Measurements from ENCODE around the gene CCDC47.
"Not testable (repeated sequence)": the region's sequence is repeated elsewhere in the genome, so short reads cannot be mapped to it uniquely, and the experiment has no call there.

Gene CCDC47

GRCh38 chr17:63780928-63781327 is 7.5 kb upstream of the CCDC47 start:
- FAIRE-seq, result no peak

DNA sequence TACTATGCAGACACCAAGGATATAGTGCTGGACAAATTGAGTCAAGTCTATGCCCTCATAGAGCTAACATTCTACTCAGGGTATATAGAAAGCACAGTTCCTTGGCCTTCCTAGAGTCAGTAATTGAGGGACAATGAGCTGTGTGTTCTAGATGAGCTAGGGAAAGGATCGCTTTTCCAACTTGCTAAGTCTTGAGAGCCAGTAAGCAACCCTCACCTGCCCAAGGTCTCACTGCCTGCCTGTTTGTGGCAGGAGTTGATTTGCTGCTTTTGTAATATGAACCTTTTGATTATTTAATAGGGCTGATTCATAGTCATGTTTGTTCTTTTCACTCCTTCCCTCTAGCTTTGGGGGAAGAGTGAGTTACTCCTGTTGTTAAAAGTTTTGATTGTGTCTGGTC is 7.1 kb upstream of the CCDC47 start:
- no peak for FAIRE-seq

- FAIRE-seq, result no peak
These were observed 2.0 kb upstream of the CCDC47 start for GRCh38 chr17:63775420-63775819.

- FAIRE-seq, result no peak
These were observed 1.5 kb upstream of the CCDC47 start for GRCh38 chr17:63774969-63775265.

DNA sequence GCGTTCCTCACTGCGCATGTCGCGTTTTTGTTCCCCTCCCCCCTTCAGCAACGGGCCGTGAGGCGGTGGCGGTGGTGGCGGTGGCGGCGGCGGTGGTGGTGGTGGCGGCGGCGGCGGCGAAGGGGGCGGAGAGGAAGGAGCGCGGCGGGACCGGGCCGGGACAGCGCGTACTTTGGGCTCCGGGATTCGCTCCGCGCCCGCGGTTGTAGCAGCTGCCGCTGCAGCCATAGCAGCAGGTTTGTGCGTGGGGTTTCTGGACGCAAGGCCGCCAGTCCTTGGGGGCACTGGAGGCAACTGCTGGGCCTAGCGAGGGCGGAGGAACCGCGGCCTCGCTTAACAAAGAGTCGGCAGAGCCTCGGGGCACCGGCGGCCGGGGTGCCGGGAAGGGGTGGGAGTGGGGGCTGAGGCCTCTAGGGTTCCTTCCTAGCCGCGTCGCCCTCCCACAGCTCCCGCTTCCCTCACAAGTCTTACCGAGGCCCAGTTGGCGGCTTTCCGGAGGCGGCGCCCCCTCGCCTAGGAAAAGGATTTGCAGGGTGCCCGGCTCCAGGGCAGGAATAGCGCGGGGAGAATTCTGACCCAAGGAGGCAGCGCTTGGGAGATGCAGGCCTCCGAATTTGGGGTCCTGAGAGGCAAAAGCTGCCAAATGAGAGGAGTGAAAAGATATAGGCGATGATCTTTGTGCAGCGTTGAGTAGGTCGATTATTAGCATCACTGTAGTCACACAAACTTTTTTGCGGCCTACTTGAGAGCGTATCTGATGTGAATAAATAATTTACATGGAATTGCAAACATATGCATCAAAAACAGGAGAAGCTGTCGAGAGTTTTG is 958 bp upstream of the CCDC47 start, which contains the start of gene DDX42:
Gene DDX42, plus strand, starts transcription at position 30 of the 828 bp plus-strand sequence. CDS start 12,880 bp downstream, outside the sequence.
- FAIRE-seq, result no peak

GRCh38 chr17:63772801-63773271 is 561 bp downstream of the CCDC47 start:
- FAIRE-seq, result no peak

DNA sequence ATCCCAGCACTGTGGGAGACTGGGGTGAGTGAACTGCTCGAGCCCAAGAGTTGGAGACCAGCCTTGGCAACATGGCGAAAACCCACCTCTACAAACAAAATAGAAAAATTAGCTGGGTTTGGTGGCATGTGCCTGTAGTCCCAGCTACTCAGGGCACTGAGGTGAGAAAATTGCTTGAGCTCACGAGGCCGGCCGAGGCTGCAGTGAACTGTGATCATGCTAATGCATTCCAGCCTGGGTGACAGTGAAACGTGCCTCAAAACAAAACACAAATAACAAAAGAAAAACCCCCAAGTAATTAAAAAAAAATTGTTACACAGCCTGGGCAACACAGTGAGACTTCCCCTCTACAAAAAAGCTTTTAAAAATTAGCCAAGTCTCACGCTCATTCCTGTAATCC is 5.0 kb downstream of the CCDC47 start:
- FAIRE-seq, result no peak

DNA sequence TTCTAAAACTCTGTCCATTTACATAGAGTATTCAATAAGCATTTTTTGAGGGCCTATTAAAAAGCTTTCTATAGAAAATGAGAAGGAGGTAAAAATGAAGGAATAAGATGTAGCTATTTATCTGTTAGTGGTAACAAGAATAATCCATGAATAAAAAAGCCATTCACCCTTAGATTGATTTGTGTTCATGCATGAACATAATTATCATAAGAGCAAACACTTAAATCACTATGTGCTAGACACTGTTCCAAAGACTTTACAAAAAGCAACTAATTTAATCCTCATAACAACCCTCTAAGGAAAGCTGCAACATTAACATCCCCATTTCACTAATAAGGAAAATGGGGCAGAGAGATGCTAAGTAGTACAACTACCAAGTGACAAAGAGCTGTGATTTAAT is 6.6 kb downstream of the CCDC47 start:
- no peak for FAIRE-seq

DNA sequence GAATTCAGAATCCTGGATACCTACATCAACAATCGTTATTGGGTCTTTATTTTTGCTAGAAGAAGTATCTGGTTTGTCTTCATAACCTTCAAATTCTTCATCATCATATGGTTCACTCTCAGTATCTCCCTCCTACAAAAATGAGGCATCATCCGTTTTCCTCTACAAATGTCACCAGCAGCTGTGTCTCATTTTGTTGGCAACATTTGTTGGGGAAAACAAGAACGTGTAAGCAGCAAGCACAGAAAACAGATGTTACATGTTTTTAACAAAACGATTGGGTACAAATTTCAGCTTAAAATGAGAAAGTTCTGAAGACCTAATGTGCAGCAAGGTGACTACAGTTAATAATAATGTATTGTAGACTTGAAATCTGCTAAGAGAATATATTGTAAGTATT is 8.7 kb downstream of the CCDC47 start:
- FAIRE-seq, result no peak

DNA sequence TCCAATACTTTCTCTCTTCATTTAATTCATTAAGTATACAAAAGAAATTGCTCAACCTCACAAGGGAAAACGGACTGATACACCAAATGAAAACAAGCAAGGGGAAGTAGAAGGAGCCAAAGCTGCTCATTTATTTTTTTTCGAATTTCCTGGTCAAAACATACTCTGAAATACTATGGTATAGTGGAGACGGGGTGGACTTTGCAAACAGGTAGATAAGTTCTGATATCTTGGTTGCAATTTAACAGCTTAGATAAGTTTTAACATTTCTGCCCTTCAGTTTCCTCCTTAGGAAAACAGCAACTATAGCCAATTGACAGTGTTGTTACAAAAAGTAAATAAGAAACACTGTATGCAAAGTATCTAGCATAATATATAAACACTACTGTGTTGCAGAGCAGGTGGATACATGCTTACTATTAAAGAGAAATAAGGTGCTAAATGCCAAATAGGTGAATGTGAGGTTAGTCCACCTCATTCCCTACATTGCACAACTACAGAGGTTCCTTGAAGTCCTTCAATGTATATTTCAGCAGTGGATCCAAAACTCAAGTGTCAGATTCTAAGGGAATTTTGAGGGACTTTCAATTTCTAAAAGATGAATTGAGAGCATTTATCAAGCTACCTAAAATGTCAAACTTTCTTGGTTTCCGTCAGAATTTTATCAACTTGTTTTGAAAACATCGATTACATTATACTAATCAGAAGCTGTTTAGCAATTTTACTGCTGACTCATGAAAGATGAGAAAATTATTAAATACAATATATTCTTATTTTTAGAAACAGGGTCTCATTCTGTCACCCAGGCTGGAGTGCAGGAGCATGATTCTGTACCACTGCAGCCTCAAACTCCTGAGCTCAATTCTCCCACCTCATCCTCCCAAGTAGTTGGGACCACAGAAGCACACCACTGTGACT is 11.0 kb downstream of the CCDC47 start:
- FAIRE-seq, result no peak

DNA sequence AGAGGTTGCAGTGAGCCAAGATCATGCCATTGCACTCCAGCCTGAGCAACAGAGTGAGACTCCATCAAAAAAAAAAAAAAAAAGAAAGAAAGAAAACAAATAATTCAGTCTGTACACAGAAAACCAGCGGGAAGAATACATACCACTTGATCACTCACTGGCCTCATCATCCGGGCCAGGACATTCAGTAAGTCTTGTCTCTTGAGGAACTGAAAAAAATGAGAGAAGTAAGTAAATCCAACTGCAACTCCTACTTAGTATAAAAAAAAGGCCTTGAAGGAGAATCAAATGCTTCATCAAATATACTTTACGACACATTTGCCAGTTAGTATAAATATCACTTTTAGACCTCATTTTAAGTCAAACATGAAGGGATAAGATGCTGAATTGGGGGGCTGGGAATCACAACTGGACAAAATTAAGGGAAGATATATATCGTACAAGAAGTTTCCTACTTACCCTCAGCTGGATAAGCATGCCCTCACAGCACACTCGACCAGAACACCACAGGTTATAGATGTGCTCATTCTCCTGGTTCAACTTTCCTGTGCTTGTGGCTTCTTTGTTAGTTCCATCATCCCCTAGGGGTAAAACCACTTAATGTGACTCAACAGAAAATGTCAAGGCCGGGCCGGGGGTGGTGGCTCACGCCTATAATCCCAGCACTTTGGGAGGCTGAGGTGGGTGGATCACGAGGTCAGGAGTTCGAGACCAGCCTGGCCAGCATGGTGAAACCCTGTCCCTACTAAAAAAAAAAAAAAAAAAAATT is 12.4 kb downstream of the CCDC47 start:
- no peak for FAIRE-seq

GRCh38 chr17:63758428-63758827 is 15.0 kb downstream of the CCDC47 start:
- no peak for FAIRE-seq

GRCh38 chr17:63754046-63754445 is 19.4 kb downstream of the CCDC47 start:
- FAIRE-seq, result no peak

DNA sequence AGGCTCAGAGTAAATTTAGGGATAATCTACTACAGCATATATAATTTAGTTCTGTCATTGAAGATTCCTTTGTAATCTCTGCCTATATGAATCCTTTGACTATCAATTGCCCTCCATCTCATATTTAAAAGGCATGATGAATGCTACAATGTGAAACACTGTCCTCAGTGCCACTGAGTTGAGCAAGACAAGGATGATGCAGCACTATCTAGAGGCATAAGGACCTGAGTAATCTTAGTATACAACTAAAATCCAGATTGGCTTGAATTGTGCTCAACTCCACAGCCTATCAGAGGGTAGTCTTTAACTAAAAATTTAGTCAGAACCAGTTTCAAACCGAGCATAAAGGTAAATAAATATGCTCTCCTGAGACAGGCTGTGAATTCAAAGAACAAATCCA is 20.2 kb downstream of the CCDC47 start:
- FAIRE-seq, result no peak

GRCh38 chr17:63752707-63753106 is 20.7 kb downstream of the CCDC47 start:
- no peak for FAIRE-seq

DNA sequence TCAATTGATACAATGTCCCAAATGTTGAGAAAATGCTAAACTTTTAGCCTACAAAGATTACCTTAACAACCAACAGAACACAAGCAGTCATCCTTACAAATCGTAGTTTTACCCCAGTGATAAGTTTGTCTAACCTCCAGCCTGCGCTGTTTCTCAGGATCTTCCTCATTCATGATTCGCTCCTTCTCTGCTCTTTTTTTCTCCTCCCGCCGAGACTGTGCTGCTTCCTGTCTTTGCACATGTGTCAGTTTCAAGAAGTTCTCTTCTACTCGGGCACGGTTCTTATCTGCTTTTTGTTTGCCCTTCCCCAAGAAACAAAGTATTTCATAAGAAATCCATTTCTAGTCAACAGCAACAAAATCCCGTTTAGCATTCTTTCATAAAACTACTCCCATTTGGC is 21.6 kb downstream of the CCDC47 start:
- FAIRE-seq, result no peak

GRCh38 chr17:63741408-63742173 is 31.8 kb downstream of the CCDC47 start, which contains the start of gene STRADA:
STRADA (minus strand) TSS chr17:63741799; CDS start chr17:63728369, 13,430 bp downstream.
- no peak for FAIRE-seq

DNA sequence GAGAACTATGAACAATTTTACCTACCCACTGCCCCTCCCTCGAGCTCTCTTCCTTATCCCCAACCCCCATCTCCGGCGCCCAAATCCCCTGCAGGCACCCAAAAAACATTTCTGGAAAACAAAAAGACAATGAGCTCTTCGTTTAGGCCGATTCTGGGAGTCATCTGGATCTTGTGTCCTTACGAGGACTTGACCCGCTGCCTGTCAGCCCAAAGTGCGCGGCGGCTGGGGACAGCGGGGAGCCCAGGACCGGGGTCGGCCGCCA is 32.3 kb downstream of the CCDC47 start:
- FAIRE-seq, result no peak

DNA sequence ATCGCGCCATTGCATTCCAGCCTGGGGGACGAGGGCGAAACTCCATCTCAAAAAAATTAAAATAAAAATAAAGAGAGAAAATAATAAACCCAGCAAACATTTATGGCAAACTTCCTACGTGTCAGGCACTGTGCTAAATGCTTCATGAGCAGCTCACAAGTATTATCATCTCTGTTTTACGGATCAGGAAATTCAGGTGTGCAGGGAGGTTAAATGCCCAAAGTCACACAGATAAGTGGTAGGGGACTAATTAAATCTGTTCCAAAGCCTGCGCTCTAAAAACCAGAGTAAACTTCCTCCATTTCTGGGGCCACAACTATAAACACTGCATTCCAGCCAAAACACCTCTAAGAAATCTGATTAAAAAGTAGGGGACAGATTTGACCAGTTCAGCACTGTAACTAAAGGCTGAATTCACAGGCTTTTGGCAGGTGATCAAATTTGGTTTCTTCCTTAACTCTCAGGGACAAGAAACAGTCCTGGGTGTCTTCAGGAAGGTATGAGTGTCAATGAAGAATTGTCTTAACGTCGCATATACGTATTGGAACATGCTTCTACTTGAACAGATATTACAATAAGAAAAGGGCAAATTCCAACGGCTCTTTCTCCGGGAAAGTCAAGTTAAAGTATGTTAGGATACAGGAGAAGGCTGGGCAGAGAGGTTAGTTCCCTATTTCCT is 32.8 kb downstream of the CCDC47 start:
- no peak for FAIRE-seq

DNA sequence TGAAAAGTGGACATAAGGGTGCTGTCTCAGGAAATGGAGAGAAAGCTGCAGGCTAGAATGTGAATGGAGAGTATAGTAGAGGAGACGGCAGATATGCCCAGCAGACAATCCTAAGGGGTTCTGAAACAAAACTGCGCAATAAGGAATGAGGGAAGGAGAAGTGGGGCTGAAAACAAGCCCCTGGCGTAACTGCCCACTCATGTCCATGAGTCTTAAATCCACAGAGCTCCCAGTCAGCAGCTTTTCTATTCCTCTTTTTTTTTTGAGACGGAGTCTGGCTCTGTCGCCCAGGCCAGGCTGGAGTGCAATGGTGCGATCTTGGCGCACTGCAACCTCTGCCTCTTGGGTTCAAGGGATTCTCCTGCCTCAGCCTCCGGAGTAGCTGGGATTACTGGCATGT is 37.7 kb downstream of the CCDC47 start:
- no peak for FAIRE-seq

- FAIRE-seq, result no peak
These were observed 51.0 kb downstream of the CCDC47 start for GRCh38 chr17:63722403-63722802.

GRCh38 chr17:63720194-63720593 is 53.2 kb downstream of the CCDC47 start:
- not testable (repeated sequence) for FAIRE-seq
